Activated CD8-positive, alpha-beta T cell treated with anti-CD3 and anti-CD28 coated beads for 36 hours (primary cell): ENCODE data around the gene SH3BP4. TPM values are rescaled to one million over a fixed set of nuclear protein-coding genes. Genes with fewer than 3 reads are reported as not detected.

ENCODE experiments used
- ATAC-seq: fragments of 200-7000 bp; cut with Tn5 transposase; one replicate; pipeline ENCODE4 v1.10.0; 2021; ENCODE audit warnings: mild to moderate bottlenecking, moderate library complexity
- CTCF ChIA-PET: fragments of 350-600 bp; sonication (Branson Sonifier 250); formaldehyde crosslinking; loops from one replicate; lab custom pipeline; 2021; ENCODE audit warnings: antibody characterized with exemption; lab: Charles Lee
- POLR2A ChIA-PET: fragments of 350-600 bp; sonication (Branson Sonifier 250); formaldehyde crosslinking; loops from one replicate; lab custom pipeline; 2021; ENCODE audit warnings: antibody characterized with exemption; lab: Charles Lee
- DNase-seq: peaks from one replicate; pipeline ENCODE4 v3.0.0-alpha.2; 2020
- H3K27ac Mint-ChIP-seq: one replicate; pipeline ENCODE4 v1.8.0; 2021; ENCODE audit warnings: mild to moderate bottlenecking, mixed read lengths
- H3K27me3 Mint-ChIP-seq: one replicate; pipeline ENCODE4 v1.8.0; 2021; ENCODE audit warnings: mixed read lengths
- H3K36me3 Mint-ChIP-seq: one replicate; pipeline ENCODE4 v1.8.0; 2021; ENCODE audit warnings: low read depth, mixed read lengths
- H3K4me1 Mint-ChIP-seq: one replicate; pipeline ENCODE4 v1.8.0; 2021; ENCODE audit warnings: low read depth, mixed read lengths
- H3K4me3 Mint-ChIP-seq: one replicate; pipeline ENCODE4 v1.8.0; 2021; ENCODE audit warnings: mild to moderate bottlenecking, moderate library complexity, mixed read lengths
- H3K9me3 Mint-ChIP-seq: one replicate; pipeline ENCODE4 v1.8.0; 2021; ENCODE audit warnings: mixed read lengths
- CTCF ChIP-seq: fragments of 200-600 bp; IDR thresholded peaks from one replicate; pipeline ENCODE4 v1.8.0; 2022; ENCODE audit warnings: antibody characterized with exemption, mild to moderate bottlenecking
- intact Hi-C: fragments of 100-400 bp; cut with micrococcal nuclease; formaldehyde crosslinking; loops from one replicate; pipeline ENCODE4 v1.10.0; 2022
- total RNA-seq, 2 experiments: library from RNA; stranded (reverse); gene quantifications; one replicate each; pipeline ENCODE4 v1.2.3, GENCODE V29; 2021

Gene SH3BP4
- total RNA-seq, 2 experiments from 2014 or later: 0.14 to 0.54 TPM

GRCh38 chr2:235009081-235009480 lies 57.3 kb downstream of the SH3BP4 start:
- ATAC-seq (no peak), DNase-seq (no peak)
- no peak overlapping the region for H3K4me3 Mint-ChIP-seq
- H3K4me1 Mint-ChIP-seq: no peaks in the 10 kb centered on the region
- TF ChIP-seq CTCF: no peak
- intact Hi-C loops: no loop called here
- no peaks in the 10 kb centered on the region for H3K27me3 Mint-ChIP-seq
- CTCF ChIA-PET: no interaction called here
- POLR2A ChIA-PET: interaction anchor here (0.6 to 0.7 kb wide), 2 partner anchors 14 to 16 kb away, joined by 3 read pairs; no protein-coding TSS in a partner anchor
- H3K9me3 Mint-ChIP-seq: no peaks in the 10 kb centered on the region
- H3K36me3 Mint-ChIP-seq: no peaks in the 10 kb centered on the region
- no peak overlapping the region for H3K27ac Mint-ChIP-seq

- Mint-ChIP-seq H3K9me3 (no peaks in the 10 kb centered on the region), H3K27me3 (no peaks in the 10 kb centered on the region), H3K36me3 (no peaks in the 10 kb centered on the region), H3K4me1 (no peaks in the 10 kb centered on the region), H3K4me3 (no peak overlapping the region), H3K27ac (no peak overlapping the region)
- no peak for TF ChIP-seq CTCF
- DNase-seq: no peak
- ChIA-PET POLR2A (no interaction called here), CTCF (no interaction called here)
- intact Hi-C loops: no loop called here
- no peak for ATAC-seq
Measured at GRCh38 chr2:235010117-235010714, 58.4 kb downstream of the SH3BP4 start.

DNA sequence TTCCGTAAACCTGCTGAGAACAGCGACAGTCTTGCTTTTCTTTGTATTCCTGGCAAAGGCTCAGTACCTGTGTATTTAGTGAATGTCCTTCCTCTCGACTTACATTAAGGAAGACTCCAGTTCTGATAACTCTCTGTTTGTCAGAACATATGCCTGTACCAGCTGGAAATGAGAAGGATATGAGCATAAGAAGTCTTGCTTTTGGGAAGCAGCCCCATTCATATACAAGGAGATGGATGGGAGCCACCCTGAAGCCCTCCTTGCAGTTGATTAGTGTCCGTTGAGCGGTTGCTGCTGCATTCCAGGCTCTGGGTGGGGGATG lies 59.8 kb downstream of the SH3BP4 start:
- ChIA-PET CTCF (interaction anchor here (0.6 kb wide), 1 partner anchor 36 kb away, joined by 3 read pairs; no protein-coding TSS in a partner anchor), POLR2A (no interaction called here)
- H3K4me3 Mint-ChIP-seq: no peak overlapping the region
- no peak for TF ChIP-seq CTCF
- H3K9me3 Mint-ChIP-seq: peaks cover 8% of the 10 kb centered on the region
- DNase-seq (no peak), ATAC-seq (no peak)
- no peak overlapping the region for H3K27ac Mint-ChIP-seq
- no peaks in the 10 kb centered on the region for H3K36me3 Mint-ChIP-seq
- H3K4me1 Mint-ChIP-seq: no peaks in the 10 kb centered on the region
- H3K27me3 Mint-ChIP-seq: no peaks in the 10 kb centered on the region
- intact Hi-C loops: no loop called here

DNA sequence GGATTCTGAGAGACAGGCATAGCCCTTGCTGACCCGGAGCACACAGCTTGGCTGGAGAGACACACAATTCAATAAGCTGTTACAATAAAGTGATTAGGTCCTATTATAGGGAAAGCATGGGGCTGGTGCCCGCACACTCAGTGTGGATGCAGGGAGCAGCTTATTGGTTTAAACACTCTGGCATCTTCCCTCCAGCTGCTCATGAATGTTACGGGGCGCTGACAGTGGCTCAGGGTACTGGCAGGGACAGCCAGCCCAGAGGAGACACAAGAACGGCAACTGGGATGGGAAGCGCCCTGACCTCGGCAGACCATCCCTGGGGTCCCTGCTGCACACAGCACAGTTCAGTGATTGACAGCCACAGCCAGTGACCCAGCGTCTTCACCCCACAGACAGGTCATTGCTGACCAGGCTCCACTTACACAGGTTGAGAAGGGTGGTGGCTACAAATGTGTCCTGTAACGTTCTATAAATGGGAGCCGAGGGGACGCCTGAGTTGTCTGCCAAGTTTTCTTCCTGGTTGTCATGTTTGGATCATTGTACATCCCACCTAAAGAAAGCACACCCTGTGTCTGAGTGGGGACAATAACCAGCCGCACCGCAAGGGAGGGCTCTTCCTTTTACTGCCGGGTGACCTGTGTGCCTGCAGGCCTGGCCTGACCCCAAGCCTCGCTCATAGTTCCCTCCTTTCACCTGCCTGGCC lies 60.3 kb downstream of the SH3BP4 start:
- POLR2A ChIA-PET: no interaction called here
- no peak overlapping the region for H3K27ac Mint-ChIP-seq
- H3K4me3 Mint-ChIP-seq: no peak overlapping the region

More for the DNA sequence above, 60.3 kb downstream of the SH3BP4 start:
- Mint-ChIP-seq H3K36me3 (no peaks in the 10 kb centered on the region), H3K27me3 (no peaks in the 10 kb centered on the region), H3K9me3 (peaks cover 8% of the 10 kb centered on the region), H3K4me1 (no peaks in the 10 kb centered on the region)
- DNase-seq: no peak
- no peak for ATAC-seq
- CTCF ChIA-PET: no interaction called here
- no peak for TF ChIP-seq CTCF
- intact Hi-C loops: no loop called here
